Hematopoietic multipotent progenitor cell treated with erythropoietin and hydrocortisone succinate and interleukin-3 and kit ligand, for 17 days (in vitro differentiated cells): ENCODE results near the gene AFAP1L2.
"Not testable (repeated sequence)": the region's sequence is repeated elsewhere in the genome, so short reads cannot be mapped to it uniquely, and the experiment has no call there.

Source experiments
- DNase-seq: peaks from one replicate; pipeline ENCODE4 v3.0.0-alpha.2; 2015; ENCODE audit warnings: low spot score

AFAP1L2 gene

GRCh38 chr10:114336823-114337509 is 67.3 kb downstream of the AFAP1L2 start:
- DNase-seq, result no peak

- no peak for DNase-seq
Observed at GRCh38 chr10:114335614-114336013, 68.7 kb downstream of the AFAP1L2 start.

- no peak for DNase-seq
Observed at GRCh38 chr10:114334301-114334700, 70.0 kb downstream of the AFAP1L2 start.

GRCh38 chr10:114333441-114333840 is 70.9 kb downstream of the AFAP1L2 start:
- DNase-seq, result not testable (repeated sequence)

GRCh38 chr10:114332301-114333192 is 71.8 kb downstream of the AFAP1L2 start:
- DNase-seq, result no peak

GRCh38 chr10:114329634-114330365 is 74.5 kb downstream of the AFAP1L2 start:
- DNase-seq, result no peak

GRCh38 chr10:114328874-114329273 is 75.4 kb downstream of the AFAP1L2 start:
- no peak for DNase-seq

- no peak for DNase-seq
Observed at GRCh38 chr10:114328441-114328812, 75.9 kb downstream of the AFAP1L2 start.

GRCh38 chr10:114327537-114328440 is 76.5 kb downstream of the AFAP1L2 start:
- DNase-seq, result no peak

- no peak for DNase-seq
Observed at GRCh38 chr10:114326795-114327194, 77.5 kb downstream of the AFAP1L2 start.

- DNase-seq, result no peak
Observed at GRCh38 chr10:114323023-114323422, 81.3 kb downstream of the AFAP1L2 start.

GRCh38 chr10:114322344-114322743 is 82.0 kb downstream of the AFAP1L2 start:
- DNase-seq, result no peak

GRCh38 chr10:114320249-114321116 is 83.8 kb downstream of the AFAP1L2 start:
- no peak for DNase-seq

GRCh38 chr10:114319406-114320248 is 84.7 kb downstream of the AFAP1L2 start:
- no peak for DNase-seq

GRCh38 chr10:114316744-114317143 is 87.6 kb downstream of the AFAP1L2 start:
- no peak for DNase-seq

GRCh38 chr10:114315566-114316420 is 88.5 kb downstream of the AFAP1L2 start:
- DNase-seq, result no peak

- no peak for DNase-seq
Observed at GRCh38 chr10:114313866-114314265, 90.4 kb downstream of the AFAP1L2 start.

- no peak for DNase-seq
Observed at GRCh38 chr10:114313139-114313538, 91.2 kb downstream of the AFAP1L2 start.
